ENCODE measurements around the gene DISC1. TPM values are rescaled to one million over a fixed set of nuclear protein-coding genes. Genes with fewer than 3 reads are reported as not detected.

The DISC1 gene
- total RNA-seq, 1 donor from 2014 or later: 5.2 TPM

GRCh38 chr1:231733672-231734071 lies 107.1 kb downstream of the DISC1 start:
- no peak overlapping the region for H3K4me3 Mint-ChIP-seq (ENCODE audit: low read depth)
- H3K9me3 Mint-ChIP-seq (ENCODE audit: low read depth): no peaks in the 10 kb centered on the region
- no peaks in the 10 kb centered on the region for H3K4me1 Mint-ChIP-seq (ENCODE audit: low read depth)
- H3K27me3 Mint-ChIP-seq: no peaks in the 10 kb centered on the region
- no peaks in the 10 kb centered on the region for H3K36me3 Mint-ChIP-seq (ENCODE audit: insufficient read depth)
- no peak overlapping the region for H3K27ac Mint-ChIP-seq
- no peak for DNase-seq (ENCODE audit: low spot score, unreplicated experiment)
- TF ChIP-seq, protein P1, sequence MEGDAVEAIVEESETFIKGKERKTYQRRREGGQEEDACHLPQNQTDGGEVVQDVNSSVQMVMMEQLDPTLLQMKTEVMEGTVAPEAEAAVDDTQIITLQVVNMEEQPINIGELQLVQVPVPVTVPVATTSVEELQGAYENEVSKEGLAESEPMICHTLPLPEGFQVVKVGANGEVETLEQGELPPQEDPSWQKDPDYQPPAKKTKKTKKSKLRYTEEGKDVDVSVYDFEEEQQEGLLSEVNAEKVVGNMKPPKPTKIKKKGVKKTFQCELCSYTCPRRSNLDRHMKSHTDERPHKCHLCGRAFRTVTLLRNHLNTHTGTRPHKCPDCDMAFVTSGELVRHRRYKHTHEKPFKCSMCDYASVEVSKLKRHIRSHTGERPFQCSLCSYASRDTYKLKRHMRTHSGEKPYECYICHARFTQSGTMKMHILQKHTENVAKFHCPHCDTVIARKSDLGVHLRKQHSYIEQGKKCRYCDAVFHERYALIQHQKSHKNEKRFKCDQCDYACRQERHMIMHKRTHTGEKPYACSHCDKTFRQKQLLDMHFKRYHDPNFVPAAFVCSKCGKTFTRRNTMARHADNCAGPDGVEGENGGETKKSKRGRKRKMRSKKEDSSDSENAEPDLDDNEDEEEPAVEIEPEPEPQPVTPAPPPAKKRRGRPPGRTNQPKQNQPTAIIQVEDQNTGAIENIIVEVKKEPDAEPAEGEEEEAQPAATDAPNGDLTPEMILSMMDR (IDR thresholded peaks at IDR 0.05; ENCODE audit: unreplicated experiment): no peak

GRCh38 chr1:231734417-231734816 lies 107.8 kb downstream of the DISC1 start:
- no peak for DNase-seq (ENCODE audit: low spot score, unreplicated experiment)
- no peaks in the 10 kb centered on the region for H3K27me3 Mint-ChIP-seq
- TF ChIP-seq, protein P1 (IDR thresholded peaks at IDR 0.05; ENCODE audit: unreplicated experiment): no peak
- peaks cover 6% of the 10 kb centered on the region for H3K9me3 Mint-ChIP-seq (ENCODE audit: low read depth)
- no peaks in the 10 kb centered on the region for H3K4me1 Mint-ChIP-seq (ENCODE audit: low read depth)
- H3K4me3 Mint-ChIP-seq (ENCODE audit: low read depth): no peak overlapping the region
- H3K27ac Mint-ChIP-seq: no peak overlapping the region
- peaks cover 2% of the 10 kb centered on the region for H3K36me3 Mint-ChIP-seq (ENCODE audit: insufficient read depth)

DNA sequence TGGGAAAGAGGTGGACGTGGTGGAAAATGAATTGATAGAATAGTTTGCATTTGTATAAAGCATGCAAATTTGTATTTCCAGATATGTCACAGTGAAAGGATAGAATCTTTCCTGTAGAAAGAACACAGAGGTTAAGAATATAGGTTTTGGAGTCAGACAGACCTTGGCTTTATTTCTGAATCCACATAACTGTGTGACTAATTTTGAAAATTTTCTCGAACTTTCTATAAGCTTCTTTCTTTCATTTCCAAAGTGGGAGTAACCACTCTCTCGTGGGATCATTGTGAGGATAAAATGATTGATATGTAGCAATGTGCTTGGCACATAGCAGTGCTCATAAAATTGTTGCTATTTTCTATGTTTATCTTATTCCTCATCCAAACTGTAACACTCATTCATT lies 108.8 kb downstream of the DISC1 start:
- Mint-ChIP-seq H3K36me3 (ENCODE audit: insufficient read depth) (peaks cover 2% of the 10 kb centered on the region), H3K27ac (no peak overlapping the region), H3K4me1 (ENCODE audit: low read depth) (no peaks in the 10 kb centered on the region), H3K27me3 (no peaks in the 10 kb centered on the region), H3K4me3 (ENCODE audit: low read depth) (no peak overlapping the region), H3K9me3 (ENCODE audit: low read depth) (peaks cover 6% of the 10 kb centered on the region)
- DNase-seq (ENCODE audit: low spot score, unreplicated experiment): no peak
- TF ChIP-seq, protein P1 (IDR thresholded peaks at IDR 0.05; ENCODE audit: unreplicated experiment): no peak

DNA sequence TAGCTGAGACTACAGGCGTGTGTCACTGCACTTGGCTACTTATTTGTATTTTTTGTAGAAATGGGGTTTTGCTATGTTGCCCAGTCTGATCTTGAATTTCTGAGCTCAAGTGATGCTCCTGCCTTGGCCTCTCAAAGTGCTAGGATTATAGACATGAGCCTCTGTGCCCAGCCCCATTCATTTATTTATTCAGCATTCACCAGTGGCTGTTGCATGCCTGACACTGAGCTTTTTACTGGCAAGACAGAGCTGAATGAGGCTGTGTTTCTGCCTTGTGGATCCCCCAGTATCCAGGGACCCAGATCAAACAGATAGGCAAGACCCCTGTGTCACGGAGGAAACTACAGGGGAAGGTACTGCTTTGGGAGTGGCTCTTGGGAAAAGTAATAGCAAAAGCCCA lies 109.4 kb downstream of the DISC1 start:
- no peak for DNase-seq (ENCODE audit: low spot score, unreplicated experiment)
- Mint-ChIP-seq H3K36me3 (ENCODE audit: insufficient read depth) (peaks cover 2% of the 10 kb centered on the region), H3K27ac (no peak overlapping the region), H3K4me3 (ENCODE audit: low read depth) (no peak overlapping the region), H3K9me3 (ENCODE audit: low read depth) (peaks cover 6% of the 10 kb centered on the region), H3K27me3 (no peaks in the 10 kb centered on the region), H3K4me1 (ENCODE audit: low read depth) (no peaks in the 10 kb centered on the region)
- TF ChIP-seq, protein P1 (IDR thresholded peaks at IDR 0.05; ENCODE audit: unreplicated experiment): no peak

DNA sequence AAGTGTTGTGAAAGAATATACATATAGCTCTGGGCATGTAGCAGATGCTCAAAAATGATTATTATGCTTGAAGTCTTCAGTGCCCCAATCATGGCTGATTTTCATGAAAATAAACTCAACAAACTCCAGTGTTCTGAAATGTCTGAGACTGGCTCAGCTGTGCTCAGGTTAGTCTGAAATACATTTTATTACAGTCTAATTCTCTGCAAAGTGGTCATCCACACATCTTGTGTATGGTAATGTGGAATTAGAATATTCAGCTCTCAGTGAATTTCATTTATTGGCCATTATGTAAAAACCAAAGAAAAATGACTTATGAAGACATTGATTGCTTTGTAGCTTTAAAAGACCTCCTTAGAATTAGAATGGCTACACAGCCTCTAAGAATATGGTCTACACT lies 109.9 kb downstream of the DISC1 start:
- TF ChIP-seq, protein P1 (IDR thresholded peaks at IDR 0.05; ENCODE audit: unreplicated experiment): no peak
- no peak overlapping the region for H3K27ac Mint-ChIP-seq
- H3K9me3 Mint-ChIP-seq (ENCODE audit: low read depth): peaks cover 6% of the 10 kb centered on the region
- no peaks in the 10 kb centered on the region for H3K4me1 Mint-ChIP-seq (ENCODE audit: low read depth)
- DNase-seq (ENCODE audit: low spot score, unreplicated experiment): no peak
- H3K27me3 Mint-ChIP-seq: no peaks in the 10 kb centered on the region
- H3K36me3 Mint-ChIP-seq (ENCODE audit: insufficient read depth): peaks cover 2% of the 10 kb centered on the region
- no peak overlapping the region for H3K4me3 Mint-ChIP-seq (ENCODE audit: low read depth)

Data from progenitor cell of endocrine pancreas (in vitro differentiated cells).